GM12878 (cell line): ENCODE results near the gene PRPSAP2. TPM values are rescaled to one million over a fixed set of nuclear protein-coding genes. Genes with fewer than 3 reads are reported as not detected.

Experiments used
- ATF7 ChIP-seq: fragments of 450-650 bp; IDR thresholded peaks from 2 replicates; pipeline ENCODE4 v1.6.1; 2016; ENCODE audit warnings: low read depth, mild to moderate bottlenecking
- BACH1 ChIP-seq: fragments of 450-650 bp; IDR thresholded peaks from 2 replicates; pipeline ENCODE4 v1.6.1; 2017; ENCODE audit warnings: mild to moderate bottlenecking, borderline replicate concordance
- CBX3 ChIP-seq: fragments of 200-600 bp; sonication (generic); IDR thresholded peaks from 2 replicates; pipeline ENCODE4 v1.6.1; 2016; ENCODE audit warnings: low read depth, borderline replicate concordance
- CHD4 ChIP-seq: fragments of 200-600 bp; sonication (generic); IDR thresholded peaks from 2 replicates; pipeline ENCODE4 v1.6.1; 2016; ENCODE audit warnings: mild to moderate bottlenecking
- DPF2 ChIP-seq: fragments of 450-650 bp; IDR thresholded peaks from 2 replicates; pipeline ENCODE4 v1.6.1; 2017; ENCODE audit warnings: mild to moderate bottlenecking
- ETV6 ChIP-seq, 2 experiments: fragments of 450-650 bp in 1 of 2; IDR thresholded peaks in 1 of 2; conservative IDR thresholded peaks in 1 of 2; 2 replicates each; pipeline ENCODE4 v1.6.1; 2014; ENCODE audit warnings: antibody characterized with exemption in 1 of 2, borderline replicate concordance in 1 of 2, low read depth in 1 of 2, mild to moderate bottlenecking in 1 of 2, moderate library complexity in 1 of 2
- HDGF ChIP-seq: fragments of 450-650 bp; IDR thresholded peaks from 2 replicates; pipeline ENCODE4 v1.6.1; 2016; ENCODE audit warnings: antibody characterized with exemption
- IKZF1 ChIP-seq: fragments of 450-650 bp; conservative IDR thresholded peaks from 2 replicates; pipeline ENCODE4 v1.6.1; 2017; ENCODE audit warnings: antibody characterized with exemption, mild to moderate bottlenecking
- JUNB ChIP-seq: IDR thresholded peaks from 2 replicates; pipeline ENCODE4 v1.6.1; 2016; ENCODE audit warnings: antibody characterized with exemption, mild to moderate bottlenecking
- MTA2 ChIP-seq: fragments of 450-650 bp; IDR thresholded peaks from 2 replicates; pipeline ENCODE4 v1.6.1; 2016; ENCODE audit warnings: low read depth, mild to moderate bottlenecking, moderate library complexity
- PML ChIP-seq: IDR thresholded peaks from 2 replicates; pipeline ENCODE4 v1.6.1; 2012; ENCODE audit warnings: low read length, inconsistent platforms
- POLR2AphosphoS2 ChIP-seq: IDR thresholded peaks from 2 replicates; pipeline ENCODE4 v1.6.1; 2011; ENCODE audit warnings: low read depth, mild to moderate bottlenecking, low read length, improper control_type of control experiment, moderate library complexity
- POU2F2 ChIP-seq: IDR thresholded peaks from 3 replicates; pipeline ENCODE4 v1.6.1; 2011; ENCODE audit warnings: low read depth, mild to moderate bottlenecking, low read length, borderline replicate concordance
- SIN3A ChIP-seq: IDR thresholded peaks from 2 replicates; pipeline ENCODE4 v1.6.1; 2012; ENCODE audit warnings: low read depth, low read length, improper control_type of control experiment
- SRF ChIP-seq, 2 experiments: IDR thresholded peaks; 2 replicates each; pipeline ENCODE4 v1.6.1; 2011; ENCODE audit warnings: low read depth in 2 of 2, low read length in 2 of 2, mild to moderate bottlenecking in 1 of 2, moderate library complexity in 1 of 2
- SUZ12 ChIP-seq: fragments of 200-600 bp; sonication (generic); IDR thresholded peaks from one replicate; pipeline ENCODE4 v1.6.1; 2018; ENCODE audit warnings: antibody characterized with exemption, mild to moderate bottlenecking; ENCODE audit not compliant: unreplicated experiment
- TAF1 ChIP-seq: IDR thresholded peaks from 2 replicates; pipeline ENCODE4 v1.6.1; 2011; ENCODE audit warnings: mild to moderate bottlenecking, low read depth, low read length, borderline replicate concordance
- TARDBP ChIP-seq: IDR thresholded peaks from 2 replicates; pipeline ENCODE4 v1.6.1; 2016; ENCODE audit warnings: borderline replicate concordance
- ZBTB33 ChIP-seq: fragments of 450-650 bp; IDR thresholded peaks from 2 replicates; pipeline ENCODE4 v1.6.1; 2017; ENCODE audit warnings: mild to moderate bottlenecking
- ZBTB40 ChIP-seq: fragments of 450-650 bp; IDR thresholded peaks from 2 replicates; pipeline ENCODE4 v1.6.1; 2016; ENCODE audit warnings: mild to moderate bottlenecking, moderate library complexity, borderline replicate concordance
- ZNF217 ChIP-seq: fragments of 450-650 bp; IDR thresholded peaks from 2 replicates; pipeline ENCODE4 v1.6.1; 2017; ENCODE audit warnings: antibody characterized with exemption, mild to moderate bottlenecking
- ZNF687 ChIP-seq: fragments of 450-650 bp; IDR thresholded peaks from 2 replicates; pipeline ENCODE4 v1.6.1; 2017; ENCODE audit warnings: mild to moderate bottlenecking, moderate library complexity
- polyA plus RNA-seq, 11 experiments: library from polyadenylated mRNA; depleted of rRNA in 4 of 11; unstranded in 6 of 11; stranded (reverse) in 5 of 11; fragments of >200 nt; fragmentation: Nextera tagmentation in 4 of 11; fragmentation: Illumina TruSeq in 1 of 11; extraction: Ambion mirVana in 4 of 11; extraction: Trizol in 1 of 11; gene quantifications; 1 replicate in 1 of 11; 2 replicates in 10 of 11; pipeline versions ENCODE4 v1.2.1 to v1.2.3, GENCODE V29; 2011 to 2016; ENCODE audit warnings: inconsistent platforms in 2 of 11, missing spikeins in 2 of 11, low read depth in 1 of 11
- total RNA-seq, 4 experiments: library from RNA; depleted of rRNA in 3 of 4; stranded (reverse); fragments of >200 nt in 3 of 4; fragmentation: Illumina TruSeq in 1 of 4; extraction: Trizol in 1 of 4; gene quantifications; 2 replicates each; pipeline versions ENCODE4 v1.2.1 to v1.2.3, GENCODE V29; 2013 to 2021

Gene PRPSAP2
- total and polyA plus RNA-seq, 10 of the 15 experiments (the other 5 are each of a cell fraction or from before 2014, with no cell fraction given): 33.2 to 102 (median 83.8) TPM

- TF ChIP-seq ZNF217: peak; percentile 87; the same call in 1 of the 2 replicates
- TF ChIP-seq CHD4: 0 out of 2 replicates have a peak, but pooled peaks have one; percentile 9
- peak; percentile 87 for TF ChIP-seq JUNB
- no peak for TF ChIP-seq TAF1
- 0 out of 4 replicates have a peak, but pooled peaks of 1 of the 2 experiments have one; percentile 50 for TF ChIP-seq SRF (IDR thresholded peaks at IDR 0.05; ENCODE audit: low read depth in 2 of 2, low read length in 2 of 2)
- peak; percentile 44; the same call in 1 of the 2 replicates for TF ChIP-seq ZBTB40
- no peak for TF ChIP-seq ZBTB33
- TF ChIP-seq ATF7: peak; percentile 92
- TF ChIP-seq SIN3A: no peak
- TF ChIP-seq ZNF687: peak; percentile 69
- TF ChIP-seq CBX3: no peak
- TF ChIP-seq POLR2AphosphoS2: no peak
- peak; percentile 78; the same call in 1 of the 2 replicates for TF ChIP-seq BACH1
- TF ChIP-seq TARDBP: no peak
- TF ChIP-seq IKZF1: peak; percentile 83
- peak; percentile 69; the same call in 1 of the 3 replicates for TF ChIP-seq POU2F2
- 0 out of 2 replicates have a peak, but pooled peaks have one; percentile 16 for TF ChIP-seq HDGF
- TF ChIP-seq SUZ12: no peak
- TF ChIP-seq PML: peak; percentile 71; the same call in 1 of the 2 replicates
- peak; percentile 89 for TF ChIP-seq DPF2
- peak; percentile 92 for TF ChIP-seq MTA2
- peak in 1 of 2 experiments; percentile 82; a peak in 1 of 4 replicates for TF ChIP-seq ETV6 (conservative IDR thresholded peaks at IDR 0.05 in 1 of 2, IDR thresholded peaks at IDR 0.05 in 1 of 2; ENCODE audit: borderline replicate concordance in 1 of 2, low read depth in 1 of 2)
Measured at GRCh38 chr17:18921912-18922451, 64.1 kb downstream of the PRPSAP2 start (continued).
